Liver (tissue), 3 donors: Measurements from ENCODE around the gene GGNBP2.

ENCODE experiments used
- FOXA1 ChIP-seq: IDR thresholded peaks from 2 replicates; pipeline ENCODE4 v1.6.1; 2016; ENCODE audit warnings: antibody characterized with exemption
- RXRA ChIP-seq, 2 donors: IDR thresholded peaks; 2 replicates each; pipeline ENCODE4 v1.6.1; 2017 to 2018; ENCODE audit warnings: antibody characterized with exemption in 2 of 2, mild to moderate bottlenecking in 1 of 2
- TF ChIP-seq, protein P1 (sequence below): fragments of 150-350 bp; IDR thresholded peaks from 2 replicates; pipeline ENCODE4 v1.5.1; 2017; ENCODE audit warnings: improper control_type of control experiment, low read depth, low read length; ENCODE audit not compliant: missing input control
- TF ChIP-seq, protein P2 (sequence below): IDR thresholded peaks from 2 replicates; pipeline ENCODE4 v1.6.1; 2016; ENCODE audit warnings: antibody characterized with exemption
- TF ChIP-seq, protein P3 (sequence below): IDR thresholded peaks from 2 replicates; pipeline ENCODE4 v1.6.1; 2016; ENCODE audit warnings: antibody characterized with exemption
- donor health status: healthy.
- donor health status: healthy.

DNA sequence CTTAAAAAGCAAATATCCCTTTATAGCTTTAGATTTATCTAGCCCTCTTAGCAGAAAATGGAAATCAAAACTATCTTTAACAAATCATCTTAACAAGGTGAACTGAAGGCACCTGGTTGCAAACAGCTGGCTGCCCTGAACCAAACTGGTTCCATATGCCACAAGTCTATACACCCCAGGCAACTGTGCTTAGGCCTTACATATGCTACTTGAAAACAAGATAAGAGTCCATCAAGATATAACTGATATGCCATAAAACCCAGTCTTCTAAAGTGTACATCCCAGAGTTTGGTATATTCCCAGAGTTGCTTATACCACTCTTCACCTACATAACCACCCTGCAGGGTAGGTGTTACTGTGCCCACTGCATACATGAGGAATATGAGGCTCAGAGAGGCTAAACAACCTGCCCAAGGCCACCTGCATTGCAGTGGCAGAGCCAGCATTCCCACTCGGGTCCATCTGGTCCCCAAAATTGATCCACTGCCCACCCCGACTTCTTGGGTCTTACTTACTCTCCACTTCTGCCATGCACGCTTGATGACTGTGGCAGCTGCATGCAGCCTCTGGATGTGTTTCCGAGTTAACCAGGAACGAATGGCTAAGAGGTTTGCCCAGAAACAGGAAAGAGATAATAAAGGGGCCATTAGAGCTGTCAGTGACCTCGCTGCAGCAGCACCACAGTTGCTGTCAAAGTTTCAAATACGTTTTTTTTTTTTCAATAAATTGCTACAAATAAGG, 46.0 kb upstream of the GGNBP2 start:
- TF ChIP-seq, protein P1, sequence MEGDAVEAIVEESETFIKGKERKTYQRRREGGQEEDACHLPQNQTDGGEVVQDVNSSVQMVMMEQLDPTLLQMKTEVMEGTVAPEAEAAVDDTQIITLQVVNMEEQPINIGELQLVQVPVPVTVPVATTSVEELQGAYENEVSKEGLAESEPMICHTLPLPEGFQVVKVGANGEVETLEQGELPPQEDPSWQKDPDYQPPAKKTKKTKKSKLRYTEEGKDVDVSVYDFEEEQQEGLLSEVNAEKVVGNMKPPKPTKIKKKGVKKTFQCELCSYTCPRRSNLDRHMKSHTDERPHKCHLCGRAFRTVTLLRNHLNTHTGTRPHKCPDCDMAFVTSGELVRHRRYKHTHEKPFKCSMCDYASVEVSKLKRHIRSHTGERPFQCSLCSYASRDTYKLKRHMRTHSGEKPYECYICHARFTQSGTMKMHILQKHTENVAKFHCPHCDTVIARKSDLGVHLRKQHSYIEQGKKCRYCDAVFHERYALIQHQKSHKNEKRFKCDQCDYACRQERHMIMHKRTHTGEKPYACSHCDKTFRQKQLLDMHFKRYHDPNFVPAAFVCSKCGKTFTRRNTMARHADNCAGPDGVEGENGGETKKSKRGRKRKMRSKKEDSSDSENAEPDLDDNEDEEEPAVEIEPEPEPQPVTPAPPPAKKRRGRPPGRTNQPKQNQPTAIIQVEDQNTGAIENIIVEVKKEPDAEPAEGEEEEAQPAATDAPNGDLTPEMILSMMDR = no peak
- no peak for TF ChIP-seq RXRA (IDR thresholded peaks at IDR 0.05)
- TF ChIP-seq, protein P2, sequence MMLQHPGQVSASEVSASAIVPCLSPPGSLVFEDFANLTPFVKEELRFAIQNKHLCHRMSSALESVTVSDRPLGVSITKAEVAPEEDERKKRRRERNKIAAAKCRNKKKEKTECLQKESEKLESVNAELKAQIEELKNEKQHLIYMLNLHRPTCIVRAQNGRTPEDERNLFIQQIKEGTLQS = no peak
- no peak for TF ChIP-seq FOXA1
- TF ChIP-seq, protein P3, sequence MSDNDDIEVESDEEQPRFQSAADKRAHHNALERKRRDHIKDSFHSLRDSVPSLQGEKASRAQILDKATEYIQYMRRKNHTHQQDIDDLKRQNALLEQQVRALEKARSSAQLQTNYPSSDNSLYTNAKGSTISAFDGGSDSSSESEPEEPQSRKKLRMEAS = no peak
